SK-N-SH (cell line): ENCODE results near the gene BANF1.

ENCODE experiments used
- CHD2 ChIP-seq: fragments of 150-350 bp; IDR thresholded peaks from 2 replicates; pipeline ENCODE4 v1.6.1; 2018; ENCODE audit warnings: low read length; ENCODE audit not compliant: partially characterized antibody
- CTCF ChIP-seq: fragments of 200-600 bp; sonication (generic); IDR thresholded peaks from 2 replicates; pipeline ENCODE4 v1.6.1; 2017; ENCODE audit warnings: antibody characterized with exemption, mild to moderate bottlenecking, moderate library complexity
- ELF1 ChIP-seq: IDR thresholded peaks from 2 replicates; pipeline ENCODE4 v1.4.0; 2012
- EP300 ChIP-seq, 2 experiments: IDR thresholded peaks; 2 replicates each; pipeline versions ENCODE4 v1.4.0 to v1.6.1; 2012; ENCODE audit warnings: borderline replicate concordance in 1 of 2, low read depth in 1 of 2, low read length in 1 of 2
- EZH2phosphoT487 ChIP-seq: fragments of 200-600 bp; sonication (generic); IDR thresholded peaks from 2 replicates; pipeline ENCODE4 v1.6.1; 2017; ENCODE audit warnings: low read depth, mixed run types, mild to moderate bottlenecking, antibody characterized with exemption, moderate library complexity, borderline replicate concordance
- FOXJ3 ChIP-seq: sonication (generic); formaldehyde crosslinking; IDR thresholded peaks from 2 replicates; pipeline ENCODE4 v1.5.1; 2020; ENCODE audit warnings: mild to moderate bottlenecking, missing genetic modification reagents
- JUND ChIP-seq: IDR thresholded peaks from 2 replicates; pipeline ENCODE4 v1.4.0; 2012
- POLR2AphosphoS5 ChIP-seq: IDR thresholded peaks from 2 replicates; pipeline ENCODE4 v1.6.1; 2012; ENCODE audit warnings: low read depth, low read length
- RCOR1 ChIP-seq: fragments of 150-350 bp; IDR thresholded peaks from 2 replicates; pipeline ENCODE4 v1.6.1; 2017; ENCODE audit warnings: antibody characterized with exemption, low read length
- REST ChIP-seq: IDR thresholded peaks from 2 replicates; pipeline ENCODE4 v1.6.1; 2012; ENCODE audit warnings: mild to moderate bottlenecking, low read depth, low read length, moderate library complexity
- SIN3A ChIP-seq: IDR thresholded peaks from 2 replicates; pipeline ENCODE4 v1.6.1; 2012; ENCODE audit warnings: low read depth, mild to moderate bottlenecking, low read length, moderate library complexity, borderline replicate concordance
- TAF1 ChIP-seq: IDR thresholded peaks from 2 replicates; pipeline ENCODE4 v1.6.1; 2012; ENCODE audit warnings: low read depth, mild to moderate bottlenecking, low read length, moderate library complexity, borderline replicate concordance

GRCh38 chr11:65978391-65979238 is 23.7 kb upstream of the BANF1 start:
- TF ChIP-seq CTCF (no peak), FOXJ3 (no peak), TAF1 (no peak), EZH2phosphoT487 (no peak), JUND (no peak), POLR2AphosphoS5 (no peak), CHD2 (no peak), ELF1 (no peak), SIN3A (no peak), REST (no peak), RCOR1 (no peak), EP300 (IDR thresholded peaks at IDR 0.05; ENCODE audit: borderline replicate concordance in 1 of 2, low read depth in 1 of 2, low read length in 1 of 2) (no peak)
